IMR-90 (cell line): ENCODE measurements around the gene HEATR1. TPM values are rescaled to one million over a fixed set of nuclear protein-coding genes. Genes with fewer than 3 reads are reported as not detected.

ENCODE experiments used
- ATAC-seq: fragments of 200-7000 bp; cut with Tn5 transposase; 2 replicates; pipeline ENCODE4 v1.9.1; 2020; ENCODE audit warnings: low read depth, mild to moderate bottlenecking, moderate library complexity
- BruUV-seq: library from RNA; stranded (reverse); fragments of 400-500 nt; replicated peaks from 2 replicates; lab custom pipeline; 2021; lab: Mats Ljungman, UMichigan
- CTCF ChIA-PET: fragments of 300-600 bp; formaldehyde crosslinking; extraction: SDS; loops from one replicate; lab custom pipeline; 2021; ENCODE audit warnings: antibody characterized with exemption; lab: Yijun Ruan, JAX
- POLR2A ChIA-PET: fragments of 300-600 bp; sonication (Branson Sonifier 250); formaldehyde crosslinking; loops from one replicate; lab custom pipeline; 2022; ENCODE audit warnings: antibody characterized with exemption; ENCODE audit not compliant: unreplicated experiment; lab: Charles Lee
- DNase-seq: peaks from one replicate; pipeline ENCODE4 v3.0.0; 2013
- H2AFZ ChIP-seq: replicated peaks from 2 replicates; pipeline ENCODE3; 2013; ENCODE audit warnings: low read length, mild to moderate bottlenecking; ENCODE audit not compliant: poor library complexity
- H2AK5ac ChIP-seq: 2 replicates; pipeline ENCODE4 v1.6.1; 2013; ENCODE audit warnings: low read depth, low read length, inconsistent platforms
- H2AK9ac ChIP-seq: replicated peaks from 2 replicates; pipeline ENCODE3; 2013; ENCODE audit warnings: mild to moderate bottlenecking, low read depth, low read length, moderate library complexity; ENCODE audit not compliant: poor library complexity
- H2BK120ac ChIP-seq: 2 replicates; pipeline ENCODE4 v1.6.1; 2013; ENCODE audit warnings: low read depth, low read length, inconsistent platforms
- H2BK15ac ChIP-seq: 3 replicates; pipeline ENCODE4 v1.6.1; 2013; ENCODE audit warnings: low read depth, low read length, inconsistent platforms
- H2BK20ac ChIP-seq: 2 replicates; pipeline ENCODE4 v1.6.1; 2013; ENCODE audit warnings: low read depth, mild to moderate bottlenecking, inconsistent platforms, low read length, moderate library complexity
- H2BK5ac ChIP-seq: 2 replicates; pipeline ENCODE4 v1.6.1; 2013; ENCODE audit warnings: mild to moderate bottlenecking, low read depth, low read length, inconsistent platforms; ENCODE audit not compliant: poor library complexity, severe bottlenecking
- H3K14ac ChIP-seq: replicated peaks from 2 replicates; pipeline ENCODE4 v1.6.1; 2013; ENCODE audit warnings: low read depth, low read length, inconsistent platforms
- H3K18ac ChIP-seq: 2 replicates; pipeline ENCODE4 v1.6.1; 2013; ENCODE audit warnings: low read depth, low read length, control low read depth
- H3K23ac ChIP-seq: 2 replicates; pipeline ENCODE4 v1.6.1; 2013; ENCODE audit warnings: low read depth, low read length, inconsistent platforms
- H3K27ac ChIP-seq: 2 replicates; pipeline ENCODE4 v1.5.1; 2013; ENCODE audit warnings: mild to moderate bottlenecking, control low read depth, low read length; ENCODE audit not compliant: insufficient read depth
- H3K27me3 ChIP-seq: 2 replicates; pipeline ENCODE4 v1.6.1; 2013; ENCODE audit warnings: low read length; ENCODE audit not compliant: control insufficient read depth, insufficient read depth
- H3K36me3 ChIP-seq: 2 replicates; pipeline ENCODE4 v1.6.1; 2013; ENCODE audit warnings: low read length, mixed read lengths; ENCODE audit not compliant: control insufficient read depth, insufficient read depth
- H3K4ac ChIP-seq: 2 replicates; pipeline ENCODE4 v1.6.1; 2013; ENCODE audit warnings: low read depth, low read length, inconsistent platforms
- H3K4me1 ChIP-seq: 2 replicates; pipeline ENCODE4 v1.6.1; 2013; ENCODE audit warnings: low read length, mixed read lengths; ENCODE audit not compliant: control insufficient read depth, insufficient read depth
- H3K4me2 ChIP-seq: 2 replicates; pipeline ENCODE4 v1.6.1; 2013; ENCODE audit warnings: low read depth, mild to moderate bottlenecking, control low read depth, low read length, moderate library complexity
- H3K4me3 ChIP-seq: 2 replicates; pipeline ENCODE4 v1.5.1; 2013; ENCODE audit warnings: low read depth, mild to moderate bottlenecking, control low read depth, low read length, moderate library complexity; ENCODE audit not compliant: insufficient read depth
- H3K56ac ChIP-seq: 2 replicates; pipeline ENCODE4 v1.6.1; 2013; ENCODE audit warnings: low read length, inconsistent platforms; ENCODE audit not compliant: insufficient read depth; ENCODE audit errors: extremely low read depth
- H3K79me1 ChIP-seq, 2 experiments: 2 replicates each; pipeline ENCODE4 v1.6.1; 2013; ENCODE audit warnings: low read length in 2 of 2, inconsistent platforms in 1 of 2, low read depth in 1 of 2
- H3K9ac ChIP-seq: 2 replicates; pipeline ENCODE4 v1.6.1; 2013; ENCODE audit warnings: low read depth, low read length, control low read depth
- H3K9me1 ChIP-seq: 2 replicates; pipeline ENCODE4 v1.6.1; 2013; ENCODE audit warnings: low read length, inconsistent platforms; ENCODE audit not compliant: insufficient read depth
- H3K9me3 ChIP-seq: 2 replicates; pipeline ENCODE4 v1.6.1; 2013; ENCODE audit warnings: low read length; ENCODE audit not compliant: control insufficient read depth, insufficient read depth
- H4K20me1 ChIP-seq: 2 replicates; pipeline ENCODE4 v1.6.1; 2013; ENCODE audit warnings: low read length, inconsistent platforms; ENCODE audit not compliant: insufficient read depth
- H4K5ac ChIP-seq: 2 replicates; pipeline ENCODE4 v1.6.1; 2013; ENCODE audit warnings: mild to moderate bottlenecking, low read depth, low read length, control low read depth
- H4K8ac ChIP-seq, 2 experiments: 2 replicates each; pipeline ENCODE4 v1.6.1; 2013; ENCODE audit warnings: low read depth in 2 of 2, low read length in 2 of 2, control low read depth in 1 of 2, inconsistent platforms in 1 of 2
- H4K91ac ChIP-seq: 2 replicates; pipeline ENCODE4 v1.6.1; 2013; ENCODE audit warnings: low read depth, low read length, inconsistent platforms; ENCODE audit not compliant: insufficient read depth
- FOS ChIP-seq: fragments of 150-350 bp; IDR thresholded peaks from 2 replicates; pipeline ENCODE4 v1.6.1; 2016; ENCODE audit warnings: low read depth, low read length
- WGBS, 2 experiments: methylation state at CpG; one replicate each; pipeline versions ENCODE4 v1.1.5 to v1.1.7; 2013; ENCODE audit warnings: missing lambda C conversion rate in 2 of 2; ENCODE audit not compliant: insufficient read length in 1 of 2; ENCODE audit errors: extremely low coverage in 2 of 2; 5-methylcytosine and 5-hydroxymethylcytosine counted together
- dilution Hi-C: fragments of 300-500 bp; cut with HindIII; formaldehyde crosslinking; loops from one replicate; pipeline ENCODE4 v1.14.3; 2018; ENCODE audit warnings: low sequenced_read_pairs; ENCODE audit not compliant: unreplicated experiment
- in situ Hi-C: fragments of 300-500 bp; cut with MboI; formaldehyde crosslinking; loops from 3 replicates; pipeline ENCODE4 v1.14.3; 2019; ENCODE audit warnings: low sequenced_read_pairs, inconsistent platforms, mixed read lengths
- intact Hi-C: fragments of 100-400 bp; cut with micrococcal nuclease; formaldehyde crosslinking; loops from 2 replicates; pipeline ENCODE4 v1.10.0; 2022
- polyA plus RNA-seq, 3 experiments: library from polyadenylated mRNA; depleted of rRNA; stranded (reverse); fragments of >200 nt; gene quantifications; 2 replicates each; pipeline ENCODE4 v1.2.3, GENCODE V29; 2012; ENCODE audit warnings: low replicate concordance in 1 of 3
- total RNA-seq: library from RNA; depleted of rRNA; stranded (reverse); fragments of >200 nt; gene quantifications from 2 replicates; pipeline ENCODE4 v1.2.3, GENCODE V29; 2012

The HEATR1 gene
- total and polyA plus RNA-seq, 2 of the 4 experiments (the other 2 are of a cell fraction), result 8.5 to 53.8 TPM

DNA sequence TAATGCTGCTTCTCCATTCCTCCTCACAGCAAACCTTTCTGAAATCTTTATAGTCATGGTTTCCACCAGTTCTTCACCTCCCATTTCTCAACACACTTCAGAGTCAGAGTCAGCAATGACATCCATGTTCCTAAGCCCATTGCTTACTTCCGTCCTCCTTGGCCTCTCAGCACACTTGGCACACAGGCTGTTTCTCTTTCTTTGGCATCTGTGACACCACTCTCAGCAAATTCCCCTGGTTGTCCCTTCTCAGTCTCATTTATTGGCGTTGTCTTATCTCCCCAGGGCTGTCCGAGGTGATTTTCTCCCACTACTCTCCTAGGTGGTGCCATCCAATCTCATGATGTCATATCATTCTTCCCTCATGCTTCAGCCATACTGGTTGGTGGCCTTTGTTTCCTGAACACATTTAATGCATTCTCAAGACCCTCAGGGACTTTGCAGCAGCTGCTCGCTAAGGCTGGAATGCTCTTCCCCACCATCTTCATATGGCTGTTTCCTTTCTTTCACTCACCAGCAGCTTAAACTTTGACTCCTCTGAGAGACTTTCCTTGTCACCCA, 83.8 kb downstream of the HEATR1 start:
- Histone ChIP-seq H2BK120ac (peak overlapping the region; percentile 3; the same call in 1 of the 2 replicates), H3K27ac (no peak overlapping the region), H2AFZ (no peak overlapping the region), H2AK9ac (no peak overlapping the region), H4K8ac (no peak overlapping the region), H2BK15ac (no peak overlapping the region), H2BK5ac (no peak overlapping the region), H3K27me3 (no peaks in the 10 kb centered on the region), H3K36me3 (no peaks in the 10 kb centered on the region), H2AK5ac (peak overlapping the region; percentile 20; the same call in 1 of the 2 replicates), H4K20me1 (no peaks in the 10 kb centered on the region), H3K4me1 (peaks cover 15% of the 10 kb centered on the region), H3K4me2 (no peak overlapping the region), H4K5ac (no peak overlapping the region), H2BK20ac (no peak overlapping the region), H3K4ac (no peak overlapping the region), H3K9me3 (no peaks in the 10 kb centered on the region), H3K79me1 (peaks cover 4 to 8% of the 10 kb centered on the region in 2 experiments; a peak in 2 of 4 replicates), H3K23ac (no peak overlapping the region), H3K14ac (no peak overlapping the region), H3K9me1 (peaks cover 3% of the 10 kb centered on the region; the same call in 1 of the 2 replicates), H3K56ac (no peak overlapping the region), H3K18ac (no peak overlapping the region), H3K4me3 (no peak overlapping the region), H3K9ac (no peak overlapping the region), H4K91ac (no peak overlapping the region)
- intact Hi-C loops (loop anchor here (5.0 kb wide), 1 partner anchor 238 kb away; the partner anchor contains the start of gene ERO1B), in situ Hi-C loops (no loop called here), dilution Hi-C loops (no loop called here)
- ChIA-PET POLR2A (no interaction called here), CTCF (no interaction called here)
- BruUV-seq, result no TSS peak
- WGBS, 2 experiments, result 83% methylated on average over 2 of the region's 4 CpGs; no CpG with 5 or more reads in 1 of the 2 experiments
- ATAC-seq (no peak), DNase-seq (no peak)
- no peak for TF ChIP-seq FOS
